Measurements from ENCODE around the gene TRAPPC13.

GRCh38 chr5:65654713-65655112 lies 29.9 kb downstream of the TRAPPC13 start:
- TF ChIP-seq CTCF (IDR thresholded peaks at IDR 0.05; ENCODE audit: borderline replicate concordance, extremely low read depth, low read length, poor library complexity, severe bottlenecking) (no peak), EZH2 (IDR thresholded peaks at IDR 0.05; ENCODE audit: borderline replicate concordance, low read depth, low read length, severe bottlenecking) (no peak)
